Measurements from ENCODE around the gene IBSP.

IBSP gene, protein sequence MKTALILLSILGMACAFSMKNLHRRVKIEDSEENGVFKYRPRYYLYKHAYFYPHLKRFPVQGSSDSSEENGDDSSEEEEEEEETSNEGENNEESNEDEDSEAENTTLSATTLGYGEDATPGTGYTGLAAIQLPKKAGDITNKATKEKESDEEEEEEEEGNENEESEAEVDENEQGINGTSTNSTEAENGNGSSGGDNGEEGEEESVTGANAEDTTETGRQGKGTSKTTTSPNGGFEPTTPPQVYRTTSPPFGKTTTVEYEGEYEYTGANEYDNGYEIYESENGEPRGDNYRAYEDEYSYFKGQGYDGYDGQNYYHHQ

DNA sequence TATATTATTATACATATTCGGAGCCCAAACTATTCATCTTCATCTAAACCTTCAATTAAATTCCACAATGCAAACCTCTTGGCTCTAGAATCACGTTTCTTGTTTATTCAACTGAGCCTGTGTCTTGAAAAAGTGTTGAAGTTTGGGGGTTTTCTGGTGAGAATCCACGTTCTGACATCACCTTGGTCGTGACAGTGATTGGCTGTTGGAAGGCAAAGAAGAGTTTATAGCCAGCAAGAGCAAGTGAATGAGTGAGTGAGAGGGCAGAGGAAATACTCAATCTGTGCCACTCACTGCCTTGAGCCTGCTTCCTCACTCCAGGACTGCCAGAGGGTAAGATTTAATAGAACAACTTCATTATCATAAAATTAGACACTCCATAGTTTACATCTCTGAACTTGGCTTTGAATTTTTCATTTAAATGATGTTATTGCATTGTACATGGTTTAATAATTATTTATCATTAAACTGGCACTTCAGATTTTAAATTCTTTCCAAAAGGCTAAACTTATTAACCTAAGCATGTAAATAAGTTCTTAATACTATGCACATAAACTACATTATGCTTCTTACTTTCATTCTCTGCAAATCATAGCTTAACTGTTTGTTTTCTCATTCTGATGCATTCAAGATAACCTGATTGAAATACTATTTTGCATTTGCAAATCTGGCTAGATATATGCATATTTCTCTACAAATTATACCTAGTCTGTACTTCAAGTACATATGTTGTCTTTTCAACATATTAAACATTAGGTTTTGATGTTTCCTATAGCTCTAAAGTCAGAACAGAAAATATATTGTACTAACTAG is at the start of gene IBSP:
Gene IBSP (plus strand): TSS at position 254 of the 813 bp plus-strand sequence. CDS start 2,808 bp downstream, outside the sequence.
- DNase-seq (ENCODE audit: low read depth), result no peak

DNA sequence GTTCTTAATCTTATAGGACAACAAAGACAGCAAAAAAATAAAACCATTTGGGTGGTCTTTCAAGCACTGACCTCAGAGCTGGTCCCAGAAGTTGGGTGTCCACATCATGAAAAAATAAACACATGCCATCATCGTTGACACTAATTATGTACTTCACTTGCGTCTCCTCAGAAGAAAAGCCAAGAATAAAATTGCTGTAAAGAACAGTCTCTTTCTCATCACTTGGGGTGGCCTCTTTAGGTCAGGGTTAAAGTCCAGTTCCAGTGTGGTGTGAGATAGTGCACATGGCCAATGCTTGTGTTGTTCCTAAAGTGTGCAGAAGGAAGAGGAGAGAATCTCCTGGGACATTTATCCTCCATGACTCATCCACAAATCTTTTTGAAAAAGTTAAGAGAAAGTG is 49.5 kb upstream of the IBSP start:
- no peak for DNase-seq (ENCODE audit: low read depth)

DNA sequence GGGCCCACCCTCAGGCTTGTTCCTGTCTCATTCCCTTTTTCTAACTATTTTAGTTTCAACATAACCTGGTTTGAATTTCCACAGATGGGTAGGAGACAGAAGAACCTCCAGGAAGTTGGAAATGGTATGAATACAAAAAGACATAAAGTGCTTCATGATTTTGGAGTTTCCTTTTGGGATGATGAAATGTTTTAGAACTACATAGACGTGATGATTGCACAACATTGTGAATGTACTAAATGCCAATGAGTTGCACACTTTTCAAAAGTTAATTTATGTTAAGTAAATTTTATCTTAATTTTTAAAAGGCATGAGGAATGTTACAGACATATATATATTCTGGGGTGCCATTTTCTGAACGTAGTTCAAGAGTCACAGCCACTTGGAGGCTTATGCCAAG is 41.1 kb upstream of the IBSP start:
- DNase-seq (ENCODE audit: low read depth), result no peak

DNA sequence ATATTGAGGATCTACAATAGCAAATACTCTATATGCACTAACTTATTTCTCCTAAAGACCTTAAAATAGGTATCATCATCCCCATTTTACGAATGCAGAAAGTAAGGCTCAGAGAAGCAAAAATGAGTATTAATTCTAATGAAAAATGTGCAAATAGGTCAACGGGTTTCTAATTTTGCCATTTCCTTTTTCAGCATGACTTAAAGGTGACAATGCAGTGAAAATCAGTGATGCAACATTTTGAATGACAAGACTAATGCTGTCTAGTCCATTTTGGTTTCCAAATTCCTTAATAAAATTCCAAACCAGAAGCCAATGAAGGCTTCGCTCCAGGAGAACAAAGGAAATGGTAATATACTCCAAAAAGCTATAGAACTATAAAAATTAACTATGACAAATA is 37.0 kb upstream of the IBSP start:
- no peak for DNase-seq (ENCODE audit: low read depth)

DNA sequence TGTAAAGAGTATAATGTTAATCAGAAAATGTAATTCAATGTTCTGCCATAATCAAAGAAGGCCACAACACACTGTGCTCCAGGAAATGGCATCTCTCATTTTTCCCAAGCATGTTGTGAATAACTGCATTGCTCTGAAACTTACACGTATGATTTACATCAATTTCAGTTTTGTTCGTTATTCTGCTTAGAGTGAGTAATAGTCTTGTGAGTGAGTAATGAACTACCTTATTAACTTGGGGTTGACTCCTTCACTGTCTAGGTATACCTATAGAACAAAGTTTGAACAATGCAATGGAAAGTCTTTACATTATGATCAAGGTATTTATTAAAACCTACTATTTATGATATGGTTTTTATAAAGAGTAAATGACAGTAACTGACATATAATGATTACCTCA is 17.8 kb upstream of the IBSP start:
- DNase-seq (ENCODE audit: low read depth), result no peak

DNA sequence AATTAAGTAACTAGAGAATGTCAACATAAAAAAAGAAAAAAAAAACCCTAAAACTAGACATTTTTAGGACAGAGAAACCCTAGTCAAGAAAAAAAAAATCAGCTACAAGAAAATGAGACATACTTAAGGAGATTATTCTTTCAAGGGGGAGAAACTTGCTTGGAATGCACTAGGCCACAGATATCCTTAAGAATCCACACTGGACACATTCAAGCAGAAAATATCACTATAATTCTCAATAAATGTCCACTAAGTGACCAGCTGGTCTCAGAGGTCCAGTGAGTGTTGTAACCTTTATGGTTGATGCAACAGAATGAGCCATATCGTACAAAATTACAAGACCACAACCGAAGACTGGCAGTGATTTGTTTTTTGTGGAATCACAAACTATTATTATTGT is 15.6 kb upstream of the IBSP start:
- DNase-seq (ENCODE audit: low read depth), result peak; percentile 10

DNA sequence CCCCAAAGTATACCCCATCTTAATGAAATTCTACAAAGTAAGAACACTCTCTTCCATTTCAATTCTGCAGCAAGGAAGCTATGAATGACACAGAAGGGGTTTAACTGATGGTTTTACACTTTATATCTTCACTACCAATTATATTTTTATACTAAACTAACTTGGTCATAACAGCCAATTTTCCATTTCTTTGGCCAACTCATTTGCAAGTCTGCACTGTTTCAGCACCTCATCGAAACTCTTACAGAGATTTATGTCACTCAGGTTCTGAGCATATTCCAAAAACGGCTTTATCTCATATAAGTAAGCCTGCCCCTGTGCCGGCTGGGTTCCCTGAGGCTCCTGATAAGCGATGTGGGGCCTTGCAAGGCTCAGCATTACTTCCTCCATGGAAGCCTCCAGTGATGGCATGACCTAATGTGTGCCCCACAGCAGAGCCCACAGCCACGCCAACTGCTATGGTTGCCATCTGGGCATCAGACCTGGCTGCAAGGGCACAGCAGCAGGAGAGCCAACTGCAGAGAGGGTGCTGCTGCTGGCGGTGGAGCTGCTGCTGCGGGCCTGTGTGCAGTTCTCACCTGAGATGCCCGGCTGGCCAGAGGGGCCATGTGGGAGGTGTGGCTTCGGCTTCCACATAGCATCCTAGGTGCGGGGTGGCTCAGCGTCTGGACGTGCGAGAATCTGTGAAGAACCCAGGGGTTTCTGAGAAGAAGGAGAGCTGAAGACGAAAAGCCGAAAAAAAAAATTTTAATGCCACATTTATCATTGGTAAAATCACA is 13.4 kb upstream of the IBSP start:
- no peak for DNase-seq (ENCODE audit: low read depth)

DNA sequence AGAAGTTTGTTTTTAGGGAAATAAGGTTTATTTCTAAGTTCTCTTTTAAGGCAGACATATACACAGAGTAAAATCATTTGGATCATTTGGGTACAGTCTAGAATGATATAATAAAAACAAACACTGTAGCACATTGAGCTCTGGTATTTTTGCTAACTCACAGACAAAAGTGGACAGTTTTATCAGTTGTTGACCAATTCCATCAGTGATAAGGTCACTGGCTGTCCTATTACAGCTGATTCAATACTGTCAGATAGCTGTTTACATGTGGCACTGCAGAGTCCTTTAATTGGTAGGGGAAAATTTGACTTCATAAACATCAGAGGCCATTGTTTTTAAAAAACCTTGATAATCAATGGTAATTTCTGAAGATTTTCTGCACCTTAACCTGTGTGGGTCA is 3.5 kb downstream of the IBSP start:
- DNase-seq (ENCODE audit: low read depth), result no peak

DNA sequence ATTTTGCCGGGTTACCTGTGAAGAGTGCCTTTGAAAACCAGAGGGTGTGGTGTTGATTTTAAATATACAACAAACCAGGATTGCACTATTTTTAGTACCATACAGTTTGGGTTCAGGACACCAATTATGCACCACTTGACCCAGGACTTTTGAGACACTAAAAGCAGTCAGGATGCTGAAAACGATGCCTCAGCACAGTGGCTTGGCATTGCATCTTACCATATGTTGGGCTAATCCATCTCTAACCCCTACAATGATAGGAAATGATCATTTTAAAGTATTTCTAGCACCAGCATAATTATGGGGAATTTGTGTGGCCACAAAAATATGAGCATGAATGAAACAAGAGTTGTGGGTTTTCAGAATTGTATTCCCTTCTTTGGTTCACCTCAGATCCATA is 4.1 kb downstream of the IBSP start:
- no peak for DNase-seq (ENCODE audit: low read depth)

DNA sequence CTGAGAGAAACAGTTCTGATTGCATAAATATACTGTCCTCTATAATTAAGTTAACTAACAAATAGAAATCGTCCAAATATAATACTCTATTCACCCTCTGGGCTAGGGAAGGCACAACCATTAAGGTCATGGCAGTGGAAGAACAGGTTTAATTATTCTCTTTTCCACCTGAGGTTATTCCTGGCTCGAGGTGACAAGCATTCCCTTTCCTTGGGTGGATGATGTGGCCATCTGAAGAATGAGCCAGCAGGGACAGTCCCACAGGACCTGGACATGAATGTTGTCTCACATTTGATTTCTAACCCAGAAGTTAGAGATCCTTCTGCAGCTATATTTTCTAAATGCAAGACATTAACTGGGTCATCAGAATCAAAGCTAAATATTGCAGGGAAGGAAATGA is 5.5 kb downstream of the IBSP start:
- DNase-seq (ENCODE audit: low read depth), result no peak

DNA sequence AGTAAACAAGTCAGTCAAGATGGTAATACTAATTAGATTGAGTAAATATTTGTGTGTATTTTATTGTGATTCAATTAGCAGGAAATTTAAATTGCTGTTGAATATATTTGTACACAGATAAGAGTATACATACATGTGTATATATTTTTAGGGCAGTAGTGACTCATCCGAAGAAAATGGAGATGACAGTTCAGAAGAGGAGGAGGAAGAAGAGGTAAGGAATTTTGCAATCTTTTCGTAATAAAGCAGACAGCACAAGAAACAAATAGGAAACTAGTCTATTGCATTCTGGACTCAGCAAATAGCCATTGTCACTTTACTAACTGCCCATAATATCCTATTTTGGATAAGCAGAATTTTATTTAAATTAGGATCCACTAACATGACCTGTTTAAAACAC is 6.6 kb downstream of the IBSP start:
- no peak for DNase-seq (ENCODE audit: low read depth)

DNA sequence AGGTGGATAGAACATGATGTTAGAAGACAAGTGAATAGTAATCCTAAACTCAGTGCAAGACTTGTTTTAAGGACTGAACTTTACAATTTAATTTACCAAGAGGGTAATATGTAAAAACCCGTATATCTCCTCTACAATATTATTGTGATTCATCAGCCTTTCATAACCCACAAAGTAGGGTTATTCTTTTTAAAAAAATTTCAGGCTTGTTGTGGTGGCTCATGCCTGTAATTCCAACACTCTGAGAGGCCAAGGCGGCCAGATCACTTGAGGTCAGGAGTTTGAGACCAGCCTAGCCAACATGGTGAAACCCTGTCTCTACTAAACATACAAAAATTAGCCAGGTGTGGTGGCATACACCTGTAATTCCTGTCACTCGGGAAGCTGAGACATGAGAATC is 7.2 kb downstream of the IBSP start:
- DNase-seq (ENCODE audit: low read depth), result no peak

DNA sequence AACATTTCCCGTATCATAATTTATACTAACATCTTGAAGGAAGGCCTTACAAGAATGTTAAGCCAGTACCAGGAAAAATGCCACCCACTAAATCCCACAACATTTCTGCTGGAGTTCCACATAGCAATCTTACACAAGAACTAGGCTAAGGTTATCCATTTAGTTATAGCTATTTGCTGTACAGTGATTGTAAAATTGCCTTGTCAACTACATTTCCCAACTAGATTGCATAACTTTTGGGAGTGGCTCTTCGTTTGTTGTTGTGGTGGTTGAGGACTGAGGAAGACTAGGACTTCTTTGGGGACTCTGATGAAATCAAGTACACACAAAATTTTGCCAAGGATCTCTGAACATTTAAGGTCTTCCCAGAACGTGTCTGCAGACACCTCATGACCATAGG is 8.0 kb downstream of the IBSP start:
- DNase-seq (ENCODE audit: low read depth), result no peak

DNA sequence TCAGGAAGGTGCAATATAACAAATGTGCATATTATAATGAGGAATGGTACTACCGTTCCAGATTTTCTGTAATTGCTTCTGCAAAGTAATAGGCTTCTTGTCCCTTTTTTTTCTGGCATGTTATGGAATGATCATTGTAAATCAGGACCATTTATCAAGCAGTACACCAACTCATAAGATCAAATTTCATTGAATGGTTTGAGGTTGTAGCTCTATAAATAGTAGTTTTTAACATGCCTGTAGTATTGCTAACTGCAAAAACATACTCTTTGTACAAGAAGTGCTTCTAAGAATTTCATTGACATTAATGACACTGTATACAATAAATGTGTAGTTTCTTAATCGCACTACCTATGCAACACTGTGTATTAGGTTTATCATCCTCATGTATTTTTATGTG is 12.6 kb downstream of the IBSP start:
- no peak for DNase-seq (ENCODE audit: low read depth)

DNA sequence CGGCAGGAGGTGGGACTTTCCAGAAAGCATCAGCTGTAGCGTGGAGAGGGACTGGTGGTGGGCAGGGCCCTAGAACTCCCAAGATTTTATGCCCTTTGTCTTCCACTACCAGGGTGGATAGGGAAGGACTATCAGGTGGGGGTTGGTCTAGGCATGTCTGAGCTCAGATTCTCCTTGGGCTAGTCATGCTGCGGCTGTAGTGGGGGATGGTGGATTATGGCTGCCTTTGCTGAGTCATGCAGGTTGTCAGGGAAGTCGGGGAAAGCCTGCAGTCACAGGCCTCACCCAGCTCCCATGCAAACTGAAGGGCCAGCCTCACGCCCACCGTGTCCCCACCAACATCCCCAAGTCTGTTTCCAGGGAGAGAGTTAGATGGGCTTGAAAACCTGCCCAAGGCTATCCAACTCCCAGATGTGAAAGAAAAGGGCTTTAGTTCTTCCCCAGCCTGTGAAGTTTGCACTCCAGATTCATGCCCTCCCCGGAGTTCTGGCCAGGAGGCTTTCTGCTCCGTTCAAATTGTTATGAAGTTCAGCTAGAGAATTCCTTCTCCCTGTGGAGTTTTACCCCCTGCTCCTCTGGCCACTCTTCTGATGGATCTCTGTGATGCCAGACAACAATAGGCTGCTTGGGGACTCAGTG is 20.0 kb downstream of the IBSP start:
- peak; percentile 52 for DNase-seq (ENCODE audit: low read depth)

DNA sequence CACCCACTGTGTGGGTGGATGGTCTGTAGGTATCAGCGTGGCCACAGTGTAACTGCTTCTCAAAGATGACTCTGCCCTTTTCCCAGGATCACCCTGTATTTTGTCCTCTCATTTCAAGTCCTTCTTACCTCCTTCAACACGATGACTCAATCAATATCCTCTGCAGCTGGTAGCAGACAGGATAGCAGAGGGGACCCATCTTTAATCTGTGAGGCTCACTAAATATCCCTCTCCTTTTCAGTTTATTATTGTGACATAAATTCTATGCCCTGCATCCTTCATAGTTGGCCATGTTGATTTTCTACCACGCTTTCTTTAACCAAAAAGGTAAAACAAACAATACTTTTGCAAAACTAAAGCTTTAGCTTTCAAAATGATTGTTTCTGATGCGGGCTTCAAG is 23.8 kb downstream of the IBSP start:
- no peak for DNase-seq (ENCODE audit: low read depth)

DNA sequence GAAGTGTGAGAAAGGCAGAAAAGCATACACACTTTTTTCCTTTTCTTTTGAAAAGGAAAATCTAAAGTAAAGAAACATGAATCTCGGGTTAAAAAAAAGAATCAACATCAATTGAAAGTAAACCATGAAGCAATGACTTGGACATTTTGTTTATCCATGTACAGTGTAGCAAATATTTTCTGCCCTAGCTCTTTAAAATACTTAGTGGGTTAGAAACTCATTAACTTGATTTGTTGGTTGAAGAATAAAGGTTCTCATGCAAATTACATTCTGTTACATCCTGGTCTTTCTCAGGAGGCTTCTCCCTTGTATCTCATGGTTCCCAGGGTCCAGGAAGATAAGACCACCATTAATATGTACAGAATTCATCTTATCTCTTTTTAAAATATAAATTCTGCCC is 24.4 kb downstream of the IBSP start:
- no peak for DNase-seq (ENCODE audit: low read depth)

DNA sequence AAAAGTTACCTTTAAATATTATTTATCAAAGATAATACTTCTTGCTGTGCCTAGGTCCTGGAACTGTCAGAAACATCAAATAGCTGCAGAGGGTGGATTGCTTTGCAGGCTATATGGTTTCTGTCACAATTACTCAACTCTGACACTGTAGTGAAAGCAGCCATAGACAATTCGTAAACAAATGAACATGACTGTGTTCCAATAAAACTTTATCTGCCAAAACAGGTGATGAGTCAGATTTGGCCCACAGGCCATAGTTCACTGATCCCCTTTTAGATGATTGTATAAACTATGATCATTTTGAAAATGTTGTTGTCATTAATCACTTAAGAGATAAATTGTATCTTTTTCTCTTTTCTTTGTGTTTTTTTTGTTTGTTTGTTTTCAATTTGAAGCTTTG is 25.0 kb downstream of the IBSP start:
- DNase-seq (ENCODE audit: low read depth), result no peak

DNA sequence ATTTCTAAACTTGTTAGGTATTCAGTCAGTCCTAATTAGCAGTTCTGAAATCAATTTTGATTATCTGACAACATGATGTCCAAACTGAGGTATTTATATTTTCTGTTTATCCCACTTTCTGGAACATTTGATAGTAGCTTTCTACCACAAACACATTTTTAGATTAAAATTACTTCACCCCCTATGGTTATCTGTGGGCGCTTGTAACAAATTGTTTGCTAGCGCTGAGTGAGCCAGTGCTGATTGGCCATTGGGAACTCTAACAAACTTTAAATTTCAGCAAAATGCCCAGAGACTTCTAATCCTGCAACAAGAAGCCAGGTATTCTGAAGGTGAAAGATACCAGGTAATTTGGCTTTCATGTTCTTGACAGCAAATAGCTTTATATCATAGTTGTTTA is 33.3 kb downstream of the IBSP start, which contains the start of gene MEPE:
Gene MEPE (plus strand): TSS at position 301 of the 400 bp plus-strand sequence. CDS start 1,746 bp downstream, outside the sequence.
- DNase-seq (ENCODE audit: low read depth), result no peak

DNA sequence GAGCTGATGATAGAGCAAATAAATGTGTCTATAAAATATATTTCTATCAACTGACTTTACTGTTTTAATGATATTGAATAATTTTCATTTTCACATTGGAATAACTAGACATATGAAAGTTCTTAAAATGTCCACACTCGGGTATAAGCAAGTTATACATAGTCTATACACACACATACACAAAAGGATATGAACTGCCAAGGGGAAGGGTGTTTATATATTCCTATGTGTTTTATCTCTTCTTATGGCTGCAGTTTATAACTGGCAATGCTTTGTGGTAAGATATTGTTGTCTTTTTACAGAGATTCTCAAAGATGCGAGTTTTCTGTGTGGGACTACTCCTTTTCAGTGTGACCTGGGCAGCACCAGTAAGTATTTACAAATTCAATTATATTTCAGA is 35.0 kb downstream of the IBSP start:
- no peak for DNase-seq (ENCODE audit: low read depth)

DNA sequence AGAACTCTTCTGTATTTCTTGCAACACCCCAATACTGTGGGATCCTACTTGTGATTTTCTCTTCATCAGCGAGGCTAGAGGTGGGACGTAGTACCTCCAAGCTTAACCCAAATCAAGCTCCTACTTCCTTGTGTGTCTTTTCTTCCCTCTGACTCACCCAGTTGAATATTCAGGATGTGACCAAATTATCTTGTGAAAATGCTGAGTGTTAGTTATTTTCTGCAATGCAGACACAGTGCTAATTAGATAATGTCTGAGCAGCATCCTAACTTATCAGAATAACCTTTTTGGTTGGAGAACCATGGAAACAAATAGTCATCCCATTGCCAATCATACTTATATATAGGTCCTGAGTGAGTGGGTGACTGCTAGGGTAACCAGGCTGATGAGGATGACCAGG is 35.8 kb downstream of the IBSP start:
- no peak for DNase-seq (ENCODE audit: low read depth)

DNA sequence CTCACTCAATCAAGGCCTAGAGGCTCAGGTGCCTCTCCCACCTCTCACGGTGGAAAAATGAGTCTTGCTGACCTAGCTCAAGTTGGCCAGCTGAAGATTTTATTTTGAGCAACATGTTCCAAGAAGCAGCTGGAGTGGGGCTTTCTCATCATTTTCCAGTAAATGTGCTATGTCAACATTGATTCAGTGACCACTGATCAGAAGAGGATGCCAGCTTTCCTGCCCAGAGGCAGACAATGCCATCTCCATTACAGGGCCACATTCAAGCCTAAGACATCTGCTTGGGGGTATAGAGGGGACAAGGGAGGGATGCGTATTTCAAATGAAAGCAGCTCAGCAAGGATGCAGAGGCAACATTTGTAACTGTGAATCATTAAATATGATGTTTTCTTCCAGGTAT is 36.4 kb downstream of the IBSP start:
- no peak for DNase-seq (ENCODE audit: low read depth)

Data from GM04504 (cell line).